Measurements from ENCODE around the gene LIN9.
"Not testable (repeated sequence)": the region's sequence is repeated elsewhere in the genome, so short reads cannot be mapped to it uniquely, and the experiment has no call there.

LIN9 gene

DNA sequence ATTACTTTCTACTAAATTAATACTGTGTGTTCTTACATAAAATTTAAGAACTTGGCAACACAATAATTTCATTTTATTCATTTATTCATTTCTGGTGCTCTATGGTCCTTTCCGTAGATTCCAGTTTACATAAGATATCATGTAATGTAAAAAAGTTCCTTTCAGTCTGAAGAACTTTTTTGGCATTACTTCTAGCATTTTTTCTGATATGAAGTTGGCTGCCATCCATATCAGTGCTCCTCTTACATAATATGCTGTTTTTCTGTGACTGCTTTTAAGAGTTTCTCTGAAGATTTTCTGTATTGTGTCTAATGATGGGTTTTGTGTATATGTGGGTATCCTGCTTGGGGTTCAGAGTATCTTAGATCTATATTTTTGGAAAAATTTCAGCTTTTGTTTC, 34.8 kb downstream of the LIN9 start:
- no peak for DNase-seq (ENCODE audit: low read depth)

DNA sequence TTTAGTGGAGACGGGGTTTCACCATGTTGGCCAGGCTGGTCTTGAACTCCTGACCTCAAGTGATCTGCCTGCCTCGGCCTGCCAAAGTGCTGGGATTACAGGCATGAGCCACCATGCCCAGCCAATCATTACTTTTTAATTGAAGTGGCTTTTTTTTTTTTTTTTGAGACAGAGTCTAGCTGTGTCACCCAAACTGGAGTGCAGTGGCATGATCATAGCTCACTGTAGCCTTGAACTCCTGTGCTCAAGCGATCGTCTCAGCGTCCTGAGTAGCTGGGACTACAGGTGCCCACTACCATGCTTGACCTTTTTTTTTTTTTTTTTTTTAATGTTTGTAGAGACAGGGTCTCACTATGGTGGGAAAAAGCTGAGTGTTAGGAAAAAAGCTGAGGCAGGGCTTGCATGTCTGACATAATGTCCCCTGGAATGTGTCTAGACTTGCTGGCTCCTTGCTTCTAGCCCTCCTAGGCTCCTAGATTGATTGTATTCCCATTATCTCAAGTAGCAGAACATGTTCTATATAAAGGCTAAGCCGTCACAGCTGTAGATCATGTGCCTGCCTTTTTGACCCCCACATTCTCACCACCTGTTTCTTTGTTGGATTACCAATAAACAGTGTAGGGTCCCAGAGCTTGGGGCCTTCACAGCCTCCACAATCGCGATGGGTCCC, 36.6 kb downstream of the LIN9 start:
- peak; percentile 6 for DNase-seq (ENCODE audit: low read depth)

GRCh38 chr1:226268421-226269124, 40.4 kb downstream of the LIN9 start:
- peak; percentile 18 for DNase-seq (ENCODE audit: low read depth)

DNA sequence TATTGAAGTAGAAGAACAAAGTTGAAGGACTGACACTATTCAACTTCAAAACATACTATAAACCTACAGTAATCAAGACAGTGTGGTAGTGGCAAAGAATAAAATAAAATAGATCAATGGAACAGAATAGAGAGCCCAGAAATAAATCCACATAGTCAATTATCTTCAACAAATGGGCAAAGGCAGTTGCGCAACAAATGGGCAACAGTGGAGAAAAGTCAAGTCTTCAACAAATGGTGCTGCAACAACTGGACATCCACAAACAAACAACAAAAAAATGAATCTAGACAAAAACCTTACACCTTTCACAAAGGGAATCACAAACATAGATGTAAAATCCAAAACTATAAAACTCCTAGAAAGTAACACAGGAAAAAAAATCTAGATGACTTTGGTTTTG, 47.1 kb downstream of the LIN9 start:
- no peak for DNase-seq (ENCODE audit: low read depth)

DNA sequence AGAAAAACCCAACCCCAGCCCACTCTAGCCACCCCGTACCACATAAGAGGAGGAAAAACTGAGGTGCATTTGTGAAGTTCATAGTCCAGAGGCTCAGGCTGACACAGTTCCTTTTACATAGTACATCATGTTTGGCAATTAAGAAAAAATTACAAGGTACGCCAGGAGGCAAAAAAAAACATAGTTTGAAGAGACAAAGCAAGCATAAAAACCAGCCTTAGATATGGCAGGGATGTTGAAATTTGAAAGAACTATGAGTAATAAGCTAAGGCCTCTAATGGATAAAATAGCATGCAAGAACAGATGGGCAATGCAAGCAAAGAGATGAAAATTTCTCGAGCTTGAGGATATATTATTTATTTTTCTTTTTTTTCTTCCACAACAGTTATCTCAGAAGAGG, 53.6 kb downstream of the LIN9 start:
- DNase-seq (ENCODE audit: low read depth): no peak

DNA sequence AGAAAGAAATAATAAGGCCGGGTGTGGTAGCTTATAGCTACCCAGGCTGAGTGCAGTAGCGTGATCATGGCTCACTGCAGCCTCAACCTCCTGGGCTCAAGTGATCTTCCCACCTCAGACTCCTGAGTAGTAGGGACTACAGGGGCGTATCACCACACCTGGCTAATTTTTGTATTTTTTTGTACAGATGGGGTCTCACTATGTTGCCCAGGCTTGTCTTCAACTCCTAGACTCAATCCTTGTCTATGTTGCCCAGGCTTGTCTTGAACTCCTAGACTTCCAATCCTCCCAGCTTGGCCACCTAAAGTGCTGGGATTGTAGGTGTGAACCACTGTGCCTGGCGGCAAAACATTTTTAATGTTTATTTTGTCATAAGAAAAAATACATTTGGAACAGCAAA, 55.0 kb downstream of the LIN9 start:
- DNase-seq (ENCODE audit: low read depth): no peak

DNA sequence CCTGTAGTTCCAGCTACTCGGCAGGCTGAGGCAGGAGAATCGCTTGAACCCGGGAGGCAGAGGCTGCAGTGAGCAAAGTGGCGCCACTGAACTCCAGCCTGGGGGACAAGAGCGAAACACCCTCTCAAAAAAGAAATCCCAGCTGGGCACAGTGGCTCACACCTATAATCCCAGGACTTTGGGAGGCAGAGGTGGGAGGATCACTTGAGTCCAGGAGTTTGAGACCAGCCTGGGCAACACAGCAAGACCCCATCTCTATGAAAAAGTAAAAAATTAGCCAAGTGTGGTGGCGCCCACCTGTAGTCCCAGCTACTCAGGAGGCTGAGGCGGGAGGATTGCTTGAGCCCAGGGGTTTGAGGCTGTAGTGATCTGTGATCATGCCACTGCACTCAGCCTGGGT, 56.1 kb downstream of the LIN9 start:
- not testable (repeated sequence) for DNase-seq (ENCODE audit: low read depth)

DNA sequence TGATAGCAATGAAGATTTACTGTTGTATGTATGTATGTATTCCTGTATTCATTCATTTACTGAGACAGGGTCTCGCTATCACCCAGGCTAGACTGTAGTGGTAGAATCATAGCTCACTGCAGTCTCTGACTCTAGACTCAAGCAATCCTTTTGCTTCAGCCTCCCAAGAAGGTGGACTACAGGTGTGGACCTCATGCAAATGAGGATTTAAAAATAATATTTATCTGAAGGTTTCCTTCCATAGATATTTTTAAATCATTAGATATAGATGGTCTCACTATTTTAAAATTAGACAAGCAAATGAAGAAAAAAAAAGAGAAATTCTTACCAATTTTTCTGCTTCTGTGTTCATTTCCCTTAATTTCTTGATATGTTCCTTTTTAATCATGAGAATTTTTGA, 58.5 kb downstream of the LIN9 start:
- no peak for DNase-seq (ENCODE audit: low read depth)

DNA sequence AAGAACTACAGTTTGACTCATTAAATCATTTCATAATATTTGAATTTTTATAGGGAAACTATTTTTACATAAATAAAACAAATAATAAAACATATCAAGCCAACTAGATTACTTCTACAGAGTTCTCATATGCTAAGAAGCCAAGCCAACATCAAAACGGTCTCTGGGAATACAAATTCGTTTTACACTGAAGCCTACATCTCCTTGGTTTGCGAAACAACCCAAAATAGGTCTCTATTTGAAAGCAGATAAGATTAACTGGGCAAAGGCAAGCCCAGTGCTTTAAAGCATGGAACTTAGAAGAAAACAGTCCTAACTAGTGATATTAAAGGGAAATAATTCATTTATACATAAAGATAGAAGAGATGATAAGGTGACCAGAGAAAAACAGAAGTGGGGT, 60.2 kb downstream of the LIN9 start:
- DNase-seq (ENCODE audit: low read depth): no peak

- peak; percentile 3 for DNase-seq (ENCODE audit: low read depth)
Measured at GRCh38 chr1:226248091-226248490, 60.9 kb downstream of the LIN9 start.

DNA sequence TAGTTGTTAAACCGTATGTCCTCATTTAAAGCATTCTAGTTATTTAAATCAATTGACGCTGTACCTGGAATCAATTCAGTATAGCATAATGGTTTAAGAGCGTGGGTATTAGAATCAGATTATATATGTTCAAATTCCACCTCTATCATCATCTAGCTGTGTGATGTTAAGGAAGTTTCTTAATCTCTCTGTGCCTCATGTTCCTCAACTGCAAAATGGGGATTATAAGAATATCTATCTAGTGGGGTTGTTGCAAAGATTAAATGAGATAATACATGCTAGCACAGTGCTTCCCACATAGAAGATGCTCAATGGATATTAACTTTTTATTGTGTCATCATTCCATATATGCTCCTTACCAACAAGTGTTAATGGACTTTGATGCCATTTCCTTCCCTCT, 69.5 kb downstream of the LIN9 start:
- DNase-seq (ENCODE audit: low read depth): no peak

GRCh38 chr1:226236826-226237225, 72.1 kb downstream of the LIN9 start:
- no peak for DNase-seq (ENCODE audit: low read depth)

DNA sequence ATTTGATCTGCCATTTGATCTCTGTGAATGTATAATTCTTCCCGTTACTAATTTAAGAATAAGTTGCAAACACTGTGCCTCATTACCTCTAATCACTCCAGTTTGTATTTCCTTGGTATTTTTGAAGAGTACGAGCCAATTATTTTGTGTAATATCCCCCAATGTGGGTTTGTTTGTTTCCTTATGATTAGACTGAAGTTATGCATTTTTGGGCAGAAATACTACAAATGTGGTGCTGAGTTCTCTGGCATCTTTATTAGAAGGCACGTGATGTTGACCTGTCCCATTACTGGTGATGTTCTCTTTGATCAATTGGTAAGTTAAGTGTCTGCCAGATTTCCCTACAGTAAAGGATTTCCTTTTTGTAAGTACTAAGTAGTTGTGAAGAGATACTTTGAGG, 75.2 kb downstream of the LIN9 start:
- DNase-seq (ENCODE audit: low read depth): no peak

- no peak for DNase-seq (ENCODE audit: low read depth)
Measured at GRCh38 chr1:226233293-226233692, 75.7 kb downstream of the LIN9 start.

DNA sequence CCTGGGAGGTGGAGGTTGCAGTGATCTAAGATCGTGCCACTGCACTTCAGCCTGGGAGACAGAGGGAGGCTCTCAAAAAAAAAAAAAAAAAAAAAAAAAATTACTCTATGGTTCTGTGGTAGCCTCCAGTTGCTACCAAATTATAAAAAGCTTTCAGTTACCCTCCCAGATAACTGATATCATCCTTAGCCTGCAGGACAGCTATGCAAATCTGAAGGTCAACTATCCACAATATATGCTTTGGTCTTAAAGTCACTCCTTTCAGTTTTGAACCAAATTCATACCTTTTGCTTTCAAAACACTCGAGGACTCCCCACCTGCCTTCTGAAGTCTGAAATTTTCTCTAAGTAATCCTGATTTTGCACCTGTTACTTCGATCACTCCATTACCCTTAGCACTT, 82.4 kb downstream of the LIN9 start:
- no peak for DNase-seq (ENCODE audit: low read depth)

GRCh38 chr1:226223786-226224244, 85.1 kb downstream of the LIN9 start:
- no peak for DNase-seq (ENCODE audit: low read depth)

DNA sequence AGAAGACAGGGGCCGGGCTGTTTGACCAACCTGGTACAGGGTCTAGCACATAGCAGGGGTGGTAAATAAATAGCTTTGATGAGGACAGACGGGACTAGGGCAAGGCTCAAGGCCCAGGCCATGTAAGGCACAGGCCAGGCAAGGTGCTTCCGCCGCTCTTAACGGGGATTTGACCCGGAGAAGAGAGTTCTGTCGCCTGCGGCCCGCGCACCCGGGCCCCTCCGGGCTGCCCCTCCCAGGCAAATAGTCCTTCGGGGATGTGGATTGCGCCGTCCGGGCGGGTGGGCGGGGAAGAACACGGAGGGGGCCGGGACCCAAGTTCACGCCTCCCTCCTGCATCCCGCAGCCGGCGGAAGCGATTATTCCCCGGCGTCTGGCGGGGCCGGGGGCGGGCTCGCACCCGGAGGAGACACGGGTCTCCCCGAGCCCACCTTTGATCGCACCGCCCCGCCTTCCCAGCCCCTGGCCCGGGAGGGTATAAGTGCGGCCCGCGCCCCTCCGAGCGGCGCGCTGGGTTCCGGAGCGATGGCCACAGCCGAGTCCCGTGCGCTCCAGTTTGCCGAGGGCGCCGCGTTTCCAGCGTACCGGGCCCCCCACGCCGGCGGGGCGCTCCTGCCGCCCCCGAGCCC, 85.7 kb downstream of the LIN9 start, which contains the start of gene MIXL1:
Gene MIXL1, plus strand, starts transcription at position 508 of the 629 bp plus-strand sequence. Its CDS starts 18 bp downstream, at position 526.
- DNase-seq (ENCODE audit: low read depth): no peak

DNA sequence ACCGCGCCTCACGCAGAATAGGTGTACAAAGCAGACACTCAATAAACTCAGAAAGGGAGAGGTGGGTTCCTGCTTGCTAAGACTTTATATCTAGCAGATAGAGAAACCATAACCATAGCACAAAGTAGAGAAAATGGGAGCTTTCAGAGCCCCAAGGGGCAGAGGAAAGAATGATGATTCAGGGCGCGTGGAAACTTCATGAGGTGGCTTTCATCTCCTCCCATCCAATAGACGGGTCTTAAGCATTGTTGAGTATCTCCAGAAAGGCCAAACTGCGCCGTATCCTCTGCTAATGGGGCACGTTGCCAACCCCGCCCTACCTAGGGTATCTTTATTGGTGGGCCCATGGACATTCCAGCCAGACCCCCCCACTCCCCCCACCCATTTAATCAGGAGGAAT, 86.3 kb downstream of the LIN9 start:
- DNase-seq (ENCODE audit: low read depth): no peak

GRCh38 chr1:226220473-226221189, 88.3 kb downstream of the LIN9 start:
- no peak for DNase-seq (ENCODE audit: low read depth)

- DNase-seq (ENCODE audit: low read depth): no peak
Measured at GRCh38 chr1:226217273-226217672, 91.7 kb downstream of the LIN9 start.

DNA sequence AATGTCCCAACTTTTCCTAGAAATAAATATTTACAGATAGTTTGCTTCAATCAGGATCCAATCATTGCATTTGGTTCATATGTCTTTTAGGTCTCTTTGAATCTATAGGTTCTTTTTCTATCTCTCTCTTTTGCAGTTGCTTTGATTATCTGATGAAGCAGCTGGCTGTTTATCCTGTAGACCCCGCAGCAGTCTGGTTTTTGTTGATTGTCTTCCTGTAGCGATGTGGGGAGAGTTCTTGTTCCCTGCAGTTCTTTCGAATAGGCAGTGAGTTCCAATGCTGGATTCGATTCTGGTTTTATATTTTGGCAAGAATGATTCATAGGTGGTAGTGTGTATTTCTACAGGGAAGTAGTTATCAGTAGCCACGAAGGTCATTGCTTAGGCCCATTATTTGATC, 92.9 kb downstream of the LIN9 start:
- DNase-seq (ENCODE audit: low read depth): no peak

- DNase-seq (ENCODE audit: low read depth): no peak
Measured at GRCh38 chr1:226215239-226215638, 93.7 kb downstream of the LIN9 start.

DNA sequence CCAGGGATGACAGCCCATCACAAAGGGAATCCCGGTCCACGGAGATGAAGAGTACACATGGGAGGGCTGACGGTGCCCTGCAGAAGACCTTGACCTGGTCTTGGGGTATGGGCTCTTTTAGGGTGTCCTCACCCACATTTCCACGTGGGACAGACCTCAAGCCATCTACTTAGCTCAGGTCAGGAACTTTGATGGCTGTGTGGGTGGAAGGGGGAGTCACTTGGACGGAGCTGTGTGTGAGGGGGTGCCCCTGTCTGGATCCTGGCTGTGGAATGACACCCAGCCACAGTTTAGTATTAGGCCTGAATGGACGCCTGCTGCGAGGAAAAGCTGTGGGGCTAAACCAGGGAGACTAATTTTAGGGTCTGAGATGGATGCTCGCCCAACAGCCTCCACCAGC, 96.4 kb downstream of the LIN9 start:
- no peak for DNase-seq (ENCODE audit: low read depth)
